ENCODE data around the gene ECM1.

The ECM1 gene

GRCh38 chr1:150530491-150531159, 22.7 kb downstream of the ECM1 start:
- Histone ChIP-seq H3K36me3 (ENCODE audit: low read depth) (no peaks in the 10 kb centered on the region), H3K9me3 (ENCODE audit: severe bottlenecking) (no peaks in the 10 kb centered on the region), H3K27ac (ENCODE audit: poor library complexity, severe bottlenecking) (no peak overlapping the region), H3K4me1 (ENCODE audit: insufficient read depth, poor library complexity, severe bottlenecking) (peaks cover 7% of the 10 kb centered on the region), H3K4me3 (ENCODE audit: severe bottlenecking) (no peak overlapping the region), H3K27me3 (ENCODE audit: insufficient read depth, poor library complexity, severe bottlenecking) (no peaks in the 10 kb centered on the region)
- no peak for ATAC-seq (ENCODE audit: low read depth)
- TF ChIP-seq CTCF (IDR thresholded peaks at IDR 0.05; ENCODE audit: poor library complexity, severe bottlenecking) = no peak
- no peak for DNase-seq (ENCODE audit: low spot score)

- Histone ChIP-seq H3K36me3 (ENCODE audit: low read depth) (no peaks in the 10 kb centered on the region), H3K27ac (ENCODE audit: poor library complexity, severe bottlenecking) (no peak overlapping the region), H3K27me3 (ENCODE audit: insufficient read depth, poor library complexity, severe bottlenecking) (no peaks in the 10 kb centered on the region), H3K4me3 (ENCODE audit: severe bottlenecking) (no peak overlapping the region), H3K9me3 (ENCODE audit: severe bottlenecking) (no peaks in the 10 kb centered on the region), H3K4me1 (ENCODE audit: insufficient read depth, poor library complexity, severe bottlenecking) (peaks cover 16% of the 10 kb centered on the region)
- no peak for ATAC-seq (ENCODE audit: low read depth)
- no peak for DNase-seq (ENCODE audit: low spot score)
- TF ChIP-seq CTCF (IDR thresholded peaks at IDR 0.05; ENCODE audit: poor library complexity, severe bottlenecking) = peak; percentile 59
These were observed 25.0 kb downstream of the ECM1 start for GRCh38 chr1:150532860-150533259.

GRCh38 chr1:150534002-150534401, 26.1 kb downstream of the ECM1 start:
- no peaks in the 10 kb centered on the region for H3K36me3 ChIP-seq (ENCODE audit: low read depth)
- ATAC-seq (ENCODE audit: low read depth) = peak; percentile 8; the same call in 1 of the 3 replicates
- no peaks in the 10 kb centered on the region for H3K27me3 ChIP-seq (ENCODE audit: insufficient read depth, poor library complexity, severe bottlenecking)
- TF ChIP-seq CTCF (IDR thresholded peaks at IDR 0.05; ENCODE audit: poor library complexity, severe bottlenecking) = no peak
- H3K27ac ChIP-seq (ENCODE audit: poor library complexity, severe bottlenecking) = no peak overlapping the region
- peaks cover 20% of the 10 kb centered on the region for H3K4me1 ChIP-seq (ENCODE audit: insufficient read depth, poor library complexity, severe bottlenecking)
- H3K4me3 ChIP-seq (ENCODE audit: severe bottlenecking) = no peak overlapping the region
- DNase-seq (ENCODE audit: low spot score) = no peak
- no peaks in the 10 kb centered on the region for H3K9me3 ChIP-seq (ENCODE audit: severe bottlenecking)

GRCh38 chr1:150535511-150536287, 27.8 kb downstream of the ECM1 start:
- no peak for ATAC-seq (ENCODE audit: low read depth)

More at GRCh38 chr1:150535511-150536287, 27.8 kb downstream of the ECM1 start:
- DNase-seq (ENCODE audit: low spot score) = no peak
- Histone ChIP-seq H3K4me3 (ENCODE audit: severe bottlenecking) (no peak overlapping the region), H3K9me3 (ENCODE audit: severe bottlenecking) (no peaks in the 10 kb centered on the region), H3K27me3 (ENCODE audit: insufficient read depth, poor library complexity, severe bottlenecking) (no peaks in the 10 kb centered on the region), H3K4me1 (ENCODE audit: insufficient read depth, poor library complexity, severe bottlenecking) (peaks cover 20% of the 10 kb centered on the region), H3K36me3 (ENCODE audit: low read depth) (no peaks in the 10 kb centered on the region), H3K27ac (ENCODE audit: poor library complexity, severe bottlenecking) (no peak overlapping the region)
- no peak for TF ChIP-seq CTCF (IDR thresholded peaks at IDR 0.05; ENCODE audit: poor library complexity, severe bottlenecking)
